Neuron (in vitro differentiated cells): ENCODE data around the gene NUP210.

Experiments used
- H2AFZ ChIP-seq: one replicate; pipeline ENCODE4 v1.6.1; 2013; ENCODE audit warnings: low read depth, mild to moderate bottlenecking, inconsistent platforms, low read length, moderate library complexity
- H3K27me3 ChIP-seq: one replicate; pipeline ENCODE4 v1.6.1; 2013; ENCODE audit warnings: low read length; ENCODE audit not compliant: insufficient read depth
- H3K36me3 ChIP-seq: one replicate; pipeline ENCODE4 v1.6.1; 2013; ENCODE audit warnings: low read length; ENCODE audit not compliant: insufficient read depth
- H3K4me1 ChIP-seq: one replicate; pipeline ENCODE4 v1.6.1; 2013; ENCODE audit warnings: low read length; ENCODE audit not compliant: insufficient read depth
- H3K4me3 ChIP-seq: 2 replicates; pipeline ENCODE4 v1.5.1; 2013; ENCODE audit warnings: mild to moderate bottlenecking, low read length, moderate library complexity
- H3K9me3 ChIP-seq: one replicate; pipeline ENCODE4 v1.6.1; 2013; ENCODE audit warnings: low read length

Gene NUP210

DNA sequence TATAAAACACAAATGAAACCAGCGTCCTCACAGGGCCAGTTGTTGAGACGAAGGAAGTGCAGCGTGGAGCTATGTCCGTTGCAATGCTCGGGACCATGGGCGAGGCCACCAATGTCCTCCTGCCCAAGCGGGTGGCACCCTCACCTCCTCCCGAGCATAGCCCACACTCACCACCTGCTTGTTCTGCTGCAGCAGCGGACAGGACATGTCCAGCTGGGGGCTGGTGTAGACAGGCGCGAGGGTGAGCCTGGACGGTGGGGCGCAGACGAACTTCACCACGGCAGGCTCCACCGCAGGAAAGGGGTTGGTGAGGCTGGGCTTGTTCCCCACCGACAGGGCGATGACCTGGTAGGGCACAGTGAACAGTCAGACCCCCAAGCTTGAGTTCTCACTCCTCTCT lies 62.1 kb downstream of the NUP210 start:
- H3K27me3 ChIP-seq: no peaks in the 10 kb centered on the region
- H3K9me3 ChIP-seq: no peaks in the 10 kb centered on the region
- H2AFZ ChIP-seq: no peak overlapping the region
- H3K4me1 ChIP-seq: no peaks in the 10 kb centered on the region
- H3K4me3 ChIP-seq: no peak overlapping the region
- peaks cover 76% of the 10 kb centered on the region for H3K36me3 ChIP-seq

DNA sequence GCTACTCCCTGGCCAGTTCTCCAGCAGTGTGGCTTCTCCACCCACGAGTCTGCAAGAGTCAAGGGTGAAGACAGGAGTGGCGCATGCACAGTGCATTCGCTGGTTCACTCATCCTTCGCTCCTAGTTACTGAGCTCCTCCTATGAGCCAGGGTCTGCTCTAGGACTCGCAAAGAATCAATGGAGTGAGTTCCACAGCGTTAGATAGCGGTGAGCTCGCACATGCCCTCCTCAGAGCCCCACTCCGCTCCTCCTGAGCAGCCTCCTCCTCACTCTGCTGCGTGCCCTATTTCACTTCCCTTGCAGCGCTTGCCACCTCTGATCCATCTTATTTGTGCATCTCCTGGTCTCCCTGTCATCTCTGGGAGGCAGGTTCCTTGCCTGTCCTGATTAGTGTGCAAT lies 63.0 kb downstream of the NUP210 start:
- no peaks in the 10 kb centered on the region for H3K27me3 ChIP-seq
- H2AFZ ChIP-seq: no peak overlapping the region
- H3K4me1 ChIP-seq: no peaks in the 10 kb centered on the region
- peaks cover 6% of the 10 kb centered on the region for H3K9me3 ChIP-seq
- H3K4me3 ChIP-seq: no peak overlapping the region
- H3K36me3 ChIP-seq: peaks cover 80% of the 10 kb centered on the region

DNA sequence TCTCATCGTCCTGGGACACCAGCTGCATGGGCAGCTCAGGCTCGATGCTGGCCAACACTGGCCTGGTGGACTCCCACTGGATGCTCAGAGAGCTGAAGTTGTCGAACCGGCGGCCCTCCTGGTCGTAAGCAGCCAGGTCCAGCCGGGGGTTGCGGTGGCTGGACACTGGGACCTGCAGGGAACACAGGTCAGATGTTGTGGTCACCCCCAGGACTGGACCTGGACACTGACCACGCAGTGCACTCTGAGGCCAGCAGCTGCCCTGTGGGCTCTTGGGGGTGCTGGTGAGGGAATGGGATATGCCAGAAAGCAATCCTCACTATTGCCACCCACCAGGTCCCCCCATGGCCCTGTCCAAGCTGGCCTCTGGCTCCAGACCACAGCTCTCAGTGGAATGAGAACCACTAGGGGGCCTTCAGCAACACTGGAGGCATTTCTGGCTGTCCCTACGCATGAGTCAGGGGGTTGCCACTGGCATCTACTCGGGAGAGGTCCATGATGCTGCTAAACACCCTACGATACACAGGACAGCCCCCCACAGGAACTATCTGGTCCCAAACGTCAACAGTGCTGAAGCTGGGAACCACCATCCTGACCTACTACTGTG lies 66.1 kb downstream of the NUP210 start:
- no peak overlapping the region for H3K4me3 ChIP-seq
- peaks cover 61% of the 10 kb centered on the region for H3K36me3 ChIP-seq
- H3K9me3 ChIP-seq: peaks cover 9% of the 10 kb centered on the region
- peaks cover 6% of the 10 kb centered on the region for H3K4me1 ChIP-seq
- no peaks in the 10 kb centered on the region for H3K27me3 ChIP-seq
- no peak overlapping the region for H2AFZ ChIP-seq

DNA sequence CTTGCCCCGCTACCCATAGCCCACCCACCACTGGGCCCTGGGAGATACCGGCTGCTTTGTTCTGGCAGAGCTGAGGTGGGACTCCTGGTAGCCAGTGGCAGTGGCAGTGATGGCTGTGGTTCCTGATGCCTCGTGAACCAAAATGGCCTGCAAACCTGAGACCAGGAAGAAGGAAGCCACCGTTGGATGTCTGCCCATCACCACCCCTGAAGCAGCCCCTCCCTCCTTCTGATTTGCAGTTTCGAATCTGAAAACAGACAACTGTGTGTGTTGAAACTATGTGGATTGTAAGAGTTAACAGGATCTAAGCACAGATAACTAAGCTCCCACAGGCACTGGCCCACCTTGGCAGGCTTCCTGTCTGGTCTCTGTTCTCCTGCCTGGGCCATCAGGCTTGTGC lies 66.6 kb downstream of the NUP210 start:
- Histone ChIP-seq H3K4me1 (peaks cover 11% of the 10 kb centered on the region), H3K27me3 (no peaks in the 10 kb centered on the region), H2AFZ (no peak overlapping the region)

DNA sequence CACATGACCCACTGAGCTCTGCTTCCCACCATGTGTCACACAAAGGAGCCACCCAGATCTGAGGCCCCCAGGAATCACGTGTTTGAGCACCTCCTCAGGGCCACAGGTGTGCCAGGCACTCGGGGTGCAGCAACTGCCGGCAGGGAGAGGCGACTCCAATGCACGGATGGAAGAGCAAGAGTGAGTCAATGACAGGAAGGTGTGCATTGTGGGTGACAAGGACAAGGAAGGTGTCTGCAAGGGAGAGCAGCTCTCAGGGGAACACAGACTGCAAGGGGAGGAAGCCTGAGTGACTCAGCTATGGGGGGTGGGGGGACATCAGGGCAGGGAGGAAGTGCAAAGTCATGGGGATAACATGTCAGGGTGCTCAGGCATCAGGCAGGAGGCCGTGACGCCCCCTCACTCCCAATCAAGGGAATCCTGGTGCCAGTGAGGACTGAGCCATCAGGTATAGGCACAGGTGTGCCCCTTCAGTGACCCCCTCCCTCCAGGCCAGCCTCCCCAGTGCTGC lies 67.4 kb downstream of the NUP210 start:
- H3K36me3 ChIP-seq: peaks cover 60% of the 10 kb centered on the region

More for the DNA sequence above, 66.6 kb downstream of the NUP210 start:
- Histone ChIP-seq H3K9me3 (peaks cover 9% of the 10 kb centered on the region), H3K36me3 (peaks cover 60% of the 10 kb centered on the region), H3K4me3 (no peak overlapping the region)

DNA sequence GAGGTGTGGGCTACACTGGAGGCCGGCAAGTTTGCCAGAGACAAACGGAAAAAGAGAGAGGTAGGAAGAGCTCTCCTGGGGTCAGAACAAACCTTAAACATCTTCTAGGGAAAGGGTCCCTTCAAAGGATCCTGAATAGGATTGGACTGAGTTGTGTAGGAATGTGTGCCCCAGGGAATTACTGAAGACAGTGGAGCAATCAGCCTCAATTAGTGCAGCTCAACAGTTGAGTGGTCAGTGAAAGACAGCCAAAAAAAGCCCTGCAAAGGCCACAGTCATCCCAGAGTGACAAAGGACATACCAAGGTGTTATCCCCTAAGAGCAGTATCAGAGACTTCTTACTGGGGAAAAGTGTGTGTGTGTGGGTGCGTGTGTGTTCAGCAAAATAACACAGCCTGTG lies 70.3 kb downstream of the NUP210 start:
- Histone ChIP-seq H2AFZ (no peak overlapping the region), H3K4me3 (no peak overlapping the region), H3K27me3 (no peaks in the 10 kb centered on the region), H3K4me1 (peaks cover 15% of the 10 kb centered on the region), H3K36me3 (peaks cover 45% of the 10 kb centered on the region), H3K9me3 (peaks cover 9% of the 10 kb centered on the region)

More for the DNA sequence above, 67.4 kb downstream of the NUP210 start:
- H3K4me1 ChIP-seq: peaks cover 15% of the 10 kb centered on the region
- H3K4me3 ChIP-seq: no peak overlapping the region
- peaks cover 9% of the 10 kb centered on the region for H3K9me3 ChIP-seq
- H3K27me3 ChIP-seq: no peaks in the 10 kb centered on the region
- no peak overlapping the region for H2AFZ ChIP-seq

DNA sequence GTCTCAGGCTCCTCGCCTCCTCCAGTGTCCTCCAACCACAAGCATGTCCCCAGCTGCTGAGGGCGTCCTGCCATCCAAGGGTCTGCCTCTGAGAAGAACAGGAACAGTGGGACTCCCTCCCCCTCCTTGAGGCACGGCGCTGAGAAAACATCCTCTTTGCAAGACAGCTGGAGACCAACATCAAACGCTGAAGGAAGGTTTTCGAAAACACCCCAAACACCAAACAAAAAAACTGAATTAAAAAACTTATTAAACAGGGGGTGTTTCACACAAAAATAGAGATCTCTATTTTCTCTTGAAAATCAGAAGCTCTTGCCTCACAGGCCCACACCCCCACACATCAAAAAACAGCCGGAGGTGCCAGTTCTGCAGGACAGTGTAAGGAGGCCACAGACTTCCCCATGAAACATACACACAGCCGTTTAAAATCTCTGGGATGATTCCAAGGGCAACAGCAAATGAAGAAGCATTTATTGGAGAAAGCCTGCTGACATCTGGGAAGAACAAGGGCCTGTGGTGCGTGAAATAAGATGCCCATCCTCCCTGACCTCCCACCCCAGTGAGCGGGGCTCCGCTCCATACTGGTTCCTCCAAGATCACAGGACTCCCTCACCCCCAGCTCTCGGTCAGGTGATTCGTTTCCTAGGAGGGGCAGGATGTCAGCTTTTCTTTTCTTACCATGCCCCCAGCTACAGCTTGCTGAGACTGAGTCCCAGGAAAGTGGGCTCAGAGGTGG lies 71.3 kb downstream of the NUP210 start:
- Histone ChIP-seq H3K36me3 (peaks cover 39% of the 10 kb centered on the region), H3K9me3 (peaks cover 9% of the 10 kb centered on the region), H2AFZ (no peak overlapping the region), H3K27me3 (no peaks in the 10 kb centered on the region), H3K4me3 (no peak overlapping the region), H3K4me1 (peaks cover 15% of the 10 kb centered on the region)

DNA sequence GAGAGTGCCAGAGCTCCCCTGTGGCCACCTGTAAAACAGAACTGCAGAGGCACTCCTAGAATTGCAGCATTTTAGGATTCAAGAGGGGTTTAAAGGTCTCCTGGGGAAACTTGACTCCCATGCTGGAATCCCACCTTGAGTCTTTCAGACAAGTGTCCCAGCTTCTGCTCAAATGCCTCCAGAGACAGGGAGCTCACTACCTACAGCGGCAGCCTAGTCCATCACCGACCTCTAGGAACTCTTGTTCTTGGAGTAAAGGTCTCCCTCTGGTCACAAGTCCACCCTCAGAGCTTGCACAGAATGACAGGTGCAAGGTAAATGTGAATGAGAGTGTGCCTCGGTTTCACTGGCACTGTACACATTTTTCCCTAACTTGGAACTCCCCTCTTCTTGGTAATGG lies 72.0 kb downstream of the NUP210 start:
- Histone ChIP-seq H3K36me3 (peaks cover 39% of the 10 kb centered on the region), H3K4me1 (peaks cover 15% of the 10 kb centered on the region), H3K27me3 (no peaks in the 10 kb centered on the region), H3K4me3 (no peak overlapping the region), H2AFZ (no peak overlapping the region), H3K9me3 (peaks cover 10% of the 10 kb centered on the region)

DNA sequence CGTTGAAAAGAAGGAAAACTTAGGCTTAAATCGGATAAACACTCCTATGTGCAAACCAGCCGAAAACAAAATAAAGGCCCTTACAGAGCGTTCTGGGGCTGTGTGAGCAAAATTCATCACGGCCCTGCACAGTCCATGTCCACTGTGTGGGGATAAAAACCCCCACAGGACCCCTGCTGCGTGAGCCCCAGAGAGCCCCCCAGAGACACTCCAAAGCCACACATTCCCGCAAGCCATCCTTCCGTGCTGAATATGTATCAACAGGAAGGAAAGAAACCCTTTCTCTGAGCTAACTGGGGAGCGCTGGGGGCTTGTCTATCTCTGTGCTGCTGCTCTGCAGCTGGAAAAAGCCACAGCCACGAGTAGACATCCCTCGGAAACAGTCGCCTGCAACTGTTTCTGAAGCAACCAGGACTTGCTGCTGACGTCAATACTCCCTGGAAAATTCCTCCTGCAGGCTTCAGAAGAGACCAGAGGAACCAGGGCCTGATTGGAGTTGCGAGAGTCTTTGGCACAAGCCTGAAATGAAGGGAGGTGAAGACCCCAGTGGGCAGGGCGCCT lies 72.7 kb downstream of the NUP210 start:
- H2AFZ ChIP-seq: no peak overlapping the region
- peaks cover 39% of the 10 kb centered on the region for H3K36me3 ChIP-seq
- no peak overlapping the region for H3K4me3 ChIP-seq
- H3K4me1 ChIP-seq: peaks cover 15% of the 10 kb centered on the region
- no peaks in the 10 kb centered on the region for H3K27me3 ChIP-seq
- peaks cover 12% of the 10 kb centered on the region for H3K9me3 ChIP-seq

DNA sequence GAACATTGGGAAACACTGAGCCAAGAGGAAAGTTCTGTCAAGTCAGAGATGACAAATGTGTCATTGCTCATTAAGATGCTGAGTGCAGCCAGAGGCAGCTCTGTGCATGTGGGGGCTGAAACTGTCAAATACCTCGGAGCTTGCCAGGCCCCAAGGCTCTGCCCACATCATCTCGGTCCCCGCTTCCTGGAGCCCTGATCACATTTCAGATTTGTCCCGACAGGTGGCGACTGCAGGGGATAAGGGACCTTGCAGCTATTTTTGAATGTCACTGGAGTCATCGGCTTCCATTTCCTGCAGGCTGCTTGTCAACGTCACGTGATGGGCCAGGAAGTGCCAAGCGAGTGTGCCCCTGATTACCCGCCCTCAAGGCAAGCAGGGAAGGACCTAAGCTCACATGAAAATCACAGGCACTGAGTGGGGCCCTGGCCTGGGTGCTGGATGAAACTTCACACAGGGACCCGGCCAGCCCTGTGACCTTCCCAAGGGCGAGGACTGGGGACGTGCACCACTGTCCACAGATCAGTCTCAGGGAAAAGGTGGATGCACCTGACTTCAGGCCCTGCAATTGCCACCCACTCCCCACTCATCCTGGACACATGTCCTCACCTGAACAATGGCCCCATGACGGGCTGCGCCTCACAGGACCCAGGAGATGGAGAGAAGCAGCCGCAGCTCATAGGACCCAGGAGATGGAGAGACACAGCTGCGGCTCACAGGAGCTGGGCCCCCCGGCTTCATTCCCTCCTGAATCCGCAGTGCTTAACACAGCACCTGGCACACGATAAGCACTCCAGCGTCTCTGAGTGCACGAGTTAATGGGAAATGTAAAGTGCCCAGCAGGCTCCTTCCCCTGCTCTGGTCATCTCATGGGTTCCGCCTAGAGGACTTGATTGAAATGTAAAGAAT lies 73.4 kb downstream of the NUP210 start:
- Histone ChIP-seq H3K4me1 (peaks cover 15% of the 10 kb centered on the region), H2AFZ (no peak overlapping the region), H3K9me3 (peaks cover 7% of the 10 kb centered on the region), H3K36me3 (peaks cover 35% of the 10 kb centered on the region), H3K27me3 (no peaks in the 10 kb centered on the region), H3K4me3 (no peak overlapping the region)

DNA sequence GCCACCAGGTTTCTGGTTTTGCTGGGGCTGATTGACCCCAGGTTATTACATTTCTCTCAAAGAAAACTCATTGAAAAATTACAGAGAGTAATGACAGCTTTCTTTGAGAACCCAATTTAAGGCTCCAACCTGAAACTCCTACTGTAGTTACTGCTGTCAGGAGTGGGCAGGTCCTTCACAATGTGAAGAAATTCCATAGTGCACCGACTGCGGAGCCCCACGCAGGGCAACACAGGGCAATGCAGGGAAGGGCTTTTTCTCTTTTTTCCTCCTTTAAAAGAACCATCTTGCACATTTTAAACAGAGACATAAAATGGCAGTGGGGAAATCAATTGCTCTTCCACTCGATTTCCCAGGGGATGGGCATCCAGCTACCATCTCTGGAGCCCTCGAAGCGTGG lies 74.3 kb downstream of the NUP210 start:
- H3K27me3 ChIP-seq: no peaks in the 10 kb centered on the region
- H2AFZ ChIP-seq: no peak overlapping the region
- H3K9me3 ChIP-seq: peaks cover 7% of the 10 kb centered on the region
- peaks cover 15% of the 10 kb centered on the region for H3K4me1 ChIP-seq
- H3K36me3 ChIP-seq: peaks cover 40% of the 10 kb centered on the region
- no peak overlapping the region for H3K4me3 ChIP-seq

DNA sequence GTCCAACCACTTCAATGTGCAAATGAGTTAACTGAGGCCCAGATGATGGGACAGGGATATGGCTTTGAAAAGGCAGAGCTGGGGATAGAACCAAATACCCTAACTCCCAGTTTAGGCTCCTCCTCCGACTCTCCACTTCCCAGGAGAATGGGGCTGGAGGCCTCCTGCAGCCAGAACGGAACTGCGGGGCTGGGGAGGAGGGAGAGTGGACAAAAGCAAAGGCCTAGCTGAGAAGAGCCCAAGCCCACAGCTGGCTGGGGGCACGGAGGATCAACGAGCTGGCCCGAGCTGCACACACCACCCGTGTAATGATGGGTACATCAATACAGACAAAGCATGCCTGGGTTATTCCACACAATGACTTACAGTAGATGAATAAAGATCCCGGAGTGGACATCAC lies 74.8 kb downstream of the NUP210 start:
- H3K4me1 ChIP-seq: peaks cover 15% of the 10 kb centered on the region

More for the DNA sequence above, 74.8 kb downstream of the NUP210 start:
- peaks cover 7% of the 10 kb centered on the region for H3K9me3 ChIP-seq
- no peak overlapping the region for H2AFZ ChIP-seq
- H3K36me3 ChIP-seq: peaks cover 44% of the 10 kb centered on the region
- H3K27me3 ChIP-seq: no peaks in the 10 kb centered on the region
- H3K4me3 ChIP-seq: no peak overlapping the region
